G401 (cell line): ENCODE data around the gene EXD3. TPM values are rescaled to one million over a fixed set of nuclear protein-coding genes. Genes with fewer than 3 reads are reported as not detected.

Experiments
- DNase-seq: peaks from one replicate; pipeline ENCODE4 v3.0.0-alpha.2; 2015; ENCODE audit warnings: low spot score
- in situ Hi-C: cut with HindIII; loops from 2 replicates; pipeline ENCODE4 v1.10.0; 2016; ENCODE audit warnings: low sequenced_read_pairs, mixed read lengths
- total RNA-seq: library from RNA; depleted of rRNA; stranded (reverse); fragments of >200 nt; shearing (Covaris generic); gene quantifications from 2 replicates; pipeline ENCODE4 v1.2.3, GENCODE V29; 2014

EXD3 gene
- total RNA-seq, 1 experiment from 2014 or later = 4.8 TPM

- in situ Hi-C loops = no loop called here
- DNase-seq = no peak
These were observed 27.1 kb upstream of the EXD3 start for GRCh38 chr9:137449931-137450538.

GRCh38 chr9:137449081-137449844, 26.3 kb upstream of the EXD3 start:
- DNase-seq = no peak
- in situ Hi-C loops = no loop called here

- in situ Hi-C loops = no loop called here
- DNase-seq = no peak
These were observed 25.6 kb upstream of the EXD3 start for GRCh38 chr9:137448602-137448962.

- in situ Hi-C loops = no loop called here
- no peak for DNase-seq
These were observed 25.0 kb upstream of the EXD3 start for GRCh38 chr9:137447722-137448601.

- in situ Hi-C loops = no loop called here
- DNase-seq = no peak
These were observed 24.0 kb upstream of the EXD3 start for GRCh38 chr9:137446851-137447471.

GRCh38 chr9:137445930-137446431, 23.0 kb upstream of the EXD3 start:
- no peak for DNase-seq
- in situ Hi-C loops = no loop called here

GRCh38 chr9:137445275-137445807, 22.4 kb upstream of the EXD3 start:
- peak; percentile 69 for DNase-seq
- in situ Hi-C loops = no loop called here

GRCh38 chr9:137444106-137444790, 21.3 kb upstream of the EXD3 start:
- no peak for DNase-seq
- in situ Hi-C loops = no loop called here

- in situ Hi-C loops = no loop called here
- DNase-seq = no peak
These were observed 19.0 kb upstream of the EXD3 start for GRCh38 chr9:137441935-137442321.

GRCh38 chr9:137441289-137441934, 18.4 kb upstream of the EXD3 start, which contains the start of gene ENTPD8:
Gene ENTPD8 (minus strand): TSS chr9:137441357. CDS start chr9:137438285, 3,072 bp downstream.
- no peak for DNase-seq
- in situ Hi-C loops = no loop called here

- DNase-seq = no peak
- in situ Hi-C loops = no loop called here
These were observed 16.3 kb upstream of the EXD3 start for GRCh38 chr9:137439158-137439714.

- in situ Hi-C loops = no loop called here
- no peak for DNase-seq
These were observed 15.7 kb upstream of the EXD3 start for GRCh38 chr9:137438591-137439157.

GRCh38 chr9:137437691-137438590, 15.0 kb upstream of the EXD3 start:
- in situ Hi-C loops = no loop called here
- no peak for DNase-seq

GRCh38 chr9:137436761-137437600, 14.0 kb upstream of the EXD3 start:
- in situ Hi-C loops = no loop called here
- DNase-seq = no peak

- in situ Hi-C loops = no loop called here
- no peak for DNase-seq
These were observed 13.2 kb upstream of the EXD3 start for GRCh38 chr9:137435980-137436760.
